Epidermal melanocyte (primary cell): ENCODE results near the gene HAGHL.
"Not testable (repeated sequence)": the region's sequence is repeated elsewhere in the genome, so short reads cannot be mapped to it uniquely, and the experiment has no call there.

ENCODE experiments used
- DNase-seq: peaks from one replicate; pipeline ENCODE4 v3.0.0; 2011; ENCODE audit warnings: low spot score; ENCODE audit not compliant: insufficient read length

Gene HAGHL

DNA sequence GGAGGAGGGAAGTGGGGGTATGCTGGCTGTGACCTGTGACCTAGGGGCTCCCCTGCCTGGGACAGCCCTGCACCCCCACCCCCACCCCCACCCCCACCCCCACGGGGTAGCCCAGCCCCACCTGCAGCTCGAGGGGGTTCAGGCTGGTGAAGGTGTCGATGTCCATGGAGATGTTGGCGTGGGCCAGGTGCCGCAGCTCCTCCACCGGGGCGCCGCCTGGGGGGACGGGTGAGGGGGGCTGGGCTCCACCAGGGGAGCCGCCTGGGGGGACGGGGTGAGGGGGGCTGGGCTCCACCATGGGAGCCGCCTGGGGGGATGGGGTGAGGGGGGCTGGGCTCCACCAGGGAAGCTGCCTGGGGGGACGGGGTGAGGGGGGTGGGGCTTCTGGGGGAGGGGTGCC lies 43.5 kb downstream of the HAGHL start:
- no peak for DNase-seq

DNA sequence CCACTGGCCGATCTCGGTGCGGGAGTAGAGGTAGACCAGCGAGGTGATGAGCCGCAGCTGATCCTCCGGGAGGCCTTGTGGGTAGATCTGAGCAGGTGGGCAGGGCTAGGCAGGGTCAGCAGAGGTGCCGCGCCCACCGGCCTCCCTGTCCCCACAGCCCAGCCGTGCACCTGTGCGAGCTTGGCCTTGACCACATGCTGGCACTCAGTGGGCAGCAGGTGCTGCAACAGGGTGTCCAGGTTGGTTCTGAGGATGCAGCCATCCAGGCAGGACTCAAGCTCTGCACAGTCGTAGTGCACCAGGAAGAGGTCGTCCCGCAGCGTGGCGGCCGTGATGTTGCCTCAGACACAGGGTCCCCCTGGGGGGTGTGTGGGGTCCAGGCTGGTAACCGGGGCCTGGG lies 46.1 kb downstream of the HAGHL start:
- no peak for DNase-seq

DNA sequence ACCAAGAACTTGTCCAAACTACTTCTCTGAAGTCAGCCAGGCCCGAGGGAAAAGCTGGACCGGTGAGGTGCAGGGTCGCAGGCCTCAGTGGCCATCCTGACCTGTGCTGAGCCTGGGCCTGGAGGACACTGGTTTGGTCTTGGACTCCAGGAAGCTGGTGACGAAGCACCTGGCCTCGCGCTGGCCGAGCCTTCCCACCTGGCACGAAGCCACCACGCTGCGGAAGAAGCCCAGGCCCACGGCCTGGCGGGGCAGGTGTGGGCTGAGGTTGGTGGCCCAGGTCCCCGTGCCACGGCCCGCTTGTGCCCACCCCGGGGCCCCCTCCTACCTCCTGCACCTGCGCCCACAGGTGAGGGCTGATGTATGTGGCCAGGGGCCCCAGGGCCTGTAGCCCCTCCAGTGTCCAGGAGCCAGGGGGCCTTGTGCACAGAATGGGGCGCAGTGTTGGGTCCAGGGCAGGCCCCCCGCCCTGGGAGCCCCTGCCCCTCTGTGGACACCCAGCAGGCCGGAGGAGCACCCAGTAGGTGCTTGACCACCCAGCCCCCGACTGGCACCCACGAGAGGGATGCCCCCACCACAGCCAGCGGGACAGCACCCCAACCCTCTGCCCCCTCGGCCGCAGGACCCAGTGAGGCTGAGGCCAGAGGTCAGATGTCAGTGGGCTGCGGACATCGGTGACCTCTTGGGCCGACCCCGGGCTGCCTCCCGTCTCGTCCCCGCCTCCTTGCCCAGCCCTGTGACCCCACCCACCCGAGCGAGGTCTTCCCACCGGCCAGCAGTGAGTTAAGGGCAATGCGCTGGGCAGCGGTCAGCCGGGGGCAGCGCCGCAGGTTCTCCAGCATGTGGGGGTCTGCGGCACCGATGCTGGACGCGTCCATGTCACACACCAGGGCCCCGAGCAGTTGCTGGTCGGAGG lies 47.4 kb downstream of the HAGHL start:
- no peak for DNase-seq

DNA sequence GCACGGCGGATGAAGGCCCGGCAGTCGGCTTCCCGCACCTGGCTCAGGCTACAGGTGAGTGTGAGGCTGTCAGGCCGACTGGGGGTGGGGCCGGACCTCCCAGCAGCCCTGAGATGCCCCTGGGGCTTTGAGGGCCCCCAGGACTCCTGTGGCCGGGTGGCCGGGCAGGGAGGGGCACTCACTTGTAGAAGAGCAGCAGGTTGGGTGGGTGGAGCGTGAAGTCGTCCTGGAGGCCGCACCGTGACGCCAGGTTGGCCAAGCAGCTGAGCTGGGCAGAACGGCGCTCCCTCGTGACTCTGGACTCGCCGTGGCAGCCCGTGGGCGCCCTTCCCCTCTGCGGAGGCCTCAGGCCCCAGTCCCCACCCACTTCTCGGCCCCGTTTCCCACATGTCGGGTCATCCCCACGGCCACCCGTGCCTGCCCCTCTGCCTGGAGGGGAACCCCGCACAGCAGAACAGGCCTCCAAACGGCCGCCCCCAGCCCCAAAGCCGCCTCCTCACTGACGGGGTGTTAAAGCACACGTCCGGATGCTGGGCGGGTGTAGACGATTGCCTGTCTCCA lies 48.4 kb downstream of the HAGHL start:
- no peak for DNase-seq

DNA sequence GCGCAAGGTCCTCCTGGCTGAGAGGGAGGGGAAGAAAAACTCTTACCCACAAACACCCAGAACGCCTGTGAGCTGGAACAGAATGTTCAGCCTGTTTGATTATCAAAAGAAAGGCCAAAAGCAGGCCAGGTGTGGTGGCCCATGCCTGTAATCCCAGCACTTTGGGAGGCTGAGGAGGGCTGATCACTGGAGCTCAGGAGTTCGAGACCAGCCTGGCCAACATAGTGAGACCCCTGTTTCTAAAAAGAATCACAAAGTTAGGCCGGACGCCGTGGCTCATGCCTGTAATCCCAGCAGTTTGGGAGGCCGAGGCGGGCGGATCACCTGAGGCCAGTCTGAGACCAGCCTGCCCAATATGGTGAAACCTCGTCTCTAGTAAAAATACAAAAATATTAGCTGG lies 49.4 kb downstream of the HAGHL start:
- not testable (repeated sequence) for DNase-seq

DNA sequence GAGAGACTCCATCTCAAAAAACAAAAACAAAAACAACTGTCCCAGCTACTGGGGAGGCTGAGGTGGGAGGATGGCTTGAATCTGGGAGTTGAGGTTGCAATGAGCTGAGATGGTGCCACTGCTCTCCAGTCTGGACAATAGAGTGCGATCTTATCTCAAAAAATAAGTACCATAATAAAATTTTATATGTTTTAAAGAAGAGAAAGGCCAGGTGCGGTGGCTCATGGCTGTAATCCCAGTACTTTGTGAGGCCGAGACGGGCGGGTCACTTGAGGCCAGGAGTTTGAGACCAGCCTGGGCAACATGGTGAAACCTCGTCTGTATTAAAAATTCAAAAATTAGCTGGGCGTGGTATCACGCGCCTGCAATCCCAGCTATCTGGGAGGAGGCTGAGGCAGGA lies 49.9 kb downstream of the HAGHL start:
- no peak for DNase-seq

DNA sequence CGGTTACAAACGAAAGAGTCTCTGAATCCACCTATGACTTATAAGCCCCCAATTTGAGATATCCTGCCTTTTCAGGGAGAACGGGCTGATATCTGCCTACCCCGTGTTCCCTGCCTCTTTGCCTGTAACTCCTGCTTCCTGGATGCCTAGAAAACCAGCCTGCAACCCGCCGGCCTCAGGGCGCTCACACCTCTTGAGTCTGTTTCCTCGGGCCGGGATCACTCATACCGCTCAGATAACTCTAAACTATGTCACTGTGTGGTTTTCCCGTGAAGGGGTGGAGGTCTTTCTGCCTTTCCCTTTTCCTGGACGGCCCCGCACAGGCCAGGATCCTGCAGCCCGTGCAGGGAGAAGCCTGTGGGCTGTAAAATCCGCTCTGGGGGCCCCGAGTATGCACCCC lies 50.9 kb downstream of the HAGHL start:
- no peak for DNase-seq

DNA sequence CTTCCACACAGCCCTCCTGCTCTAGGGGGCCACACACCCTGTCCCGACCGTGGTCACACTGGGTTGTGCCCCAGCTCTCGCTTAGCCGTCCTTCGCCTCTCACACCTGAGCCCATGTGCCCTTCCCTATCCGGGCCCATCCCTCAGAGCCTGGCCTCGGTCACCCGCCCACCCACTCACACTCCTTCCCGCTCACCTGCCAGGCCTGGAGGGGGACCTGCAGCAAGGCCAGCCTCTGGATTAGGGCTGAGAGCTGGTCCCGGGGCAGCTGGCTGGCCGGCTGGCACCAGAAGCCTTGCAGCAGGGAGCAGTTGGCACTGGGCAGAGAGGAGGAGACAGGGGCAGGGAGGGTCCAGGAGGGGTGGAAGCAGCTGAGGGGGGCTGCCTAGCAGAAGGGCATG lies 51.5 kb downstream of the HAGHL start:
- no peak for DNase-seq

DNA sequence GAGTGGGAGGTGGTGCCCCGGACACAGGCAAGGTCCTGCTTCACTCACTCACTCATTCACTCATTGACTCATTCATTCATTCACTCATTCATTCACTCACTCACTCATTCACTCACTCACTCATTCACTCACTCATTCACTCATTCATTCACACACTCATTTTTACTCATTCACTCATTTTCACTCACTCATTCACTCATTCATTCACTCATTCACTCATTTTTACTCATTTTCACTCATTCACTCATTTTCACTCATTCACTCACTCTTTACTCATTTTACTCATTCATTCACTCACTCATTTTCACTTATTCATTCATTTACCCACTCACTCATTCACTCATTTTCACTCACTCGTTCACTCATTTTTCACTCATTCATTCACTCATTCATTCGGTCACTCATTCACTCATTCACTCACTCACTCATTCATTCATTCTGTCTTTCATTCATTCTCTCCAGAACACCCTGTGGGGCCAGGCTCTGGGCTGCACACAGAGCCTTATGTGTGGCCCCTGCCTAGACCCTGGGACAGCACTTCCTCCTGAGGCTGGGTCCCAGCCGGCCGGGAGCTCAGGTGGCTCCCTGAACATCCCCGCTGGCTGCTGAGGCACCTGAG lies 52.1 kb downstream of the HAGHL start:
- no peak for DNase-seq
